Ascending aorta (tissue), 2 donors: ENCODE data around the gene B3GALT5. TPM values are rescaled to one million over a fixed set of nuclear protein-coding genes. Genes with fewer than 3 reads are reported as not detected.

Source experiments
- DNase-seq, 2 donors: peaks; one replicate each; pipeline ENCODE4 v3.0.0-alpha.2; 2019; ENCODE audit warnings: low spot score in 2 of 2
- H3K27ac ChIP-seq, 2 donors: fragments of 200-600 bp; sonication (generic); one replicate each; pipeline ENCODE4 v1.5.1; 2016 to 2017; ENCODE audit warnings: mild to moderate bottlenecking in 1 of 2
- H3K27me3 ChIP-seq: fragments of 200-600 bp; sonication (generic); one replicate; pipeline ENCODE4 v1.5.1; 2017
- H3K36me3 ChIP-seq, 2 donors: fragments of 200-600 bp; sonication (generic); one replicate each; pipeline ENCODE4 v1.5.1; 2016
- H3K4me1 ChIP-seq, 2 donors: fragments of 200-600 bp; sonication (generic); one replicate each; pipeline ENCODE4 v1.5.1; 2016 to 2017; ENCODE audit warnings: mild to moderate bottlenecking in 1 of 2
- H3K4me3 ChIP-seq, 2 donors: fragments of 200-600 bp; sonication (generic); one replicate each; pipeline ENCODE4 v1.5.1; 2016 to 2017; ENCODE audit warnings: mild to moderate bottlenecking in 1 of 2
- H3K9me3 ChIP-seq, 2 donors: fragments of 200-600 bp; sonication (generic); one replicate each; pipeline ENCODE4 v1.5.1; 2016
- CTCF ChIP-seq, 3 experiments: fragments of 200-600 bp in 2 of 3; fragments of 450-650 bp in 1 of 3; sonication (generic) in 2 of 3; IDR thresholded peaks; one replicate each; pipeline ENCODE4 v1.5.1; 2016 to 2019; ENCODE audit warnings: antibody characterized with exemption in 3 of 3, mild to moderate bottlenecking in 1 of 3, moderate library complexity in 1 of 3
- intact Hi-C: fragments of 100-400 bp; cut with DNase I; formaldehyde crosslinking; loops from one replicate; pipeline ENCODE4 v1.15.1; 2023
- total RNA-seq: library from RNA; depleted of rRNA; stranded (reverse); fragments of >200 nt; gene quantifications from one replicate; pipeline ENCODE4 v1.1.0, GENCODE V29; 2016

The B3GALT5 gene
- total RNA-seq, 1 donor from 2014 or later, result not detected

GRCh38 chr21:39714331-39714730 is 101.6 kb downstream of the B3GALT5 start:
- TF ChIP-seq CTCF (IDR thresholded peaks at IDR 0.05), result no peak
- Histone ChIP-seq H3K4me1 (no peaks in the 10 kb centered on the region), H3K36me3 (no peaks in the 10 kb centered on the region), H3K27me3 (no peaks in the 10 kb centered on the region), H3K27ac (no peak overlapping the region), H3K9me3 (no peaks in the 10 kb centered on the region), H3K4me3 (no peak overlapping the region)
- intact Hi-C loops, result no loop called here
- DNase-seq, result no peak

- Histone ChIP-seq H3K36me3 (no peaks in the 10 kb centered on the region), H3K4me1 (no peaks in the 10 kb centered on the region), H3K27me3 (no peaks in the 10 kb centered on the region), H3K9me3 (no peaks in the 10 kb centered on the region), H3K27ac (no peak overlapping the region), H3K4me3 (no peak overlapping the region)
- DNase-seq, result peak in 1 of 2 donors; percentile 69
- intact Hi-C loops, result loop anchor here (1.0 kb wide), 1 partner anchor 198 kb away; no protein-coding TSS in a partner anchor
- peak; percentile 28 to 65 (median 38) for TF ChIP-seq CTCF (IDR thresholded peaks at IDR 0.05)
Observed at GRCh38 chr21:39715804-39716397, 103.2 kb downstream of the B3GALT5 start.

GRCh38 chr21:39720126-39720778 is 107.5 kb downstream of the B3GALT5 start:
- no peak for TF ChIP-seq CTCF (IDR thresholded peaks at IDR 0.05)
- no peaks in the 10 kb centered on the region for H3K36me3 ChIP-seq
- DNase-seq, result no peak
- H3K27ac ChIP-seq, result no peak overlapping the region
- no peaks in the 10 kb centered on the region for H3K27me3 ChIP-seq
- intact Hi-C loops, result no loop called here
- H3K9me3 ChIP-seq, result no peaks in the 10 kb centered on the region
- H3K4me3 ChIP-seq, result no peak overlapping the region
- H3K4me1 ChIP-seq, result no peaks in the 10 kb centered on the region

- H3K27ac ChIP-seq, result no peak overlapping the region
- no peak overlapping the region for H3K4me3 ChIP-seq
- no peak for TF ChIP-seq CTCF (IDR thresholded peaks at IDR 0.05)
- intact Hi-C loops, result no loop called here
- no peaks in the 10 kb centered on the region for H3K27me3 ChIP-seq
- H3K4me1 ChIP-seq, result no peaks in the 10 kb centered on the region
- DNase-seq, result peak in 1 of 2 donors; percentile 5
- no peaks in the 10 kb centered on the region for H3K9me3 ChIP-seq
- H3K36me3 ChIP-seq, result no peaks in the 10 kb centered on the region
Observed at GRCh38 chr21:39721885-39722284, 109.1 kb downstream of the B3GALT5 start.

Other genes starting within 250 kb of the B3GALT5 start
- not detected for gene LCA5L, start 167.2 kb upstream of the B3GALT5 start, total RNA-seq
- not detected for gene SH3BGR, start 161.0 kb upstream of the B3GALT5 start, total RNA-seq
- gene IGSF5, start 132.2 kb downstream of the B3GALT5 start, total RNA-seq, result not detected